SK-N-SH (cell line): ENCODE results near the gene SLC24A3. TPM values are rescaled to one million over a fixed set of nuclear protein-coding genes. Genes with fewer than 3 reads are reported as not detected.

Experiments used
- CTCF ChIA-PET: fragments of 300-600, 350-600 bp; formaldehyde crosslinking; extraction: SDS; loops from one replicate; lab custom pipeline; 2021; lab: Yijun Ruan, JAX
- POLR2A ChIA-PET: fragments of 350-600 bp; sonication (Branson Sonifier 250); formaldehyde crosslinking; extraction: SDS; loops from one replicate; lab custom pipeline; 2020; ENCODE audit warnings: antibody characterized with exemption, inconsistent platforms; lab: Yijun Ruan, JAX
- DNase-seq: peaks from one replicate; pipeline ENCODE4 v3.0.0; 2012
- H2AFZ ChIP-seq: fragments of 200-600 bp; sonication (generic); 2 replicates; pipeline ENCODE4 v1.8.1; 2016; ENCODE audit warnings: antibody characterized with exemption, mild to moderate bottlenecking, low read depth
- H3F3A ChIP-seq: fragments of 200-600 bp; sonication (generic); replicated peaks from 2 replicates; pipeline ENCODE3; 2016; ENCODE audit warnings: antibody characterized with exemption, mild to moderate bottlenecking; ENCODE audit not compliant: insufficient read depth
- H3K27ac ChIP-seq, 2 experiments: fragments of 200-500 bp in 1 of 2; fragments of 200-600 bp in 1 of 2; sonication (Bioruptor generic) in 1 of 2; sonication (generic), shearing (Covaris generic) in 1 of 2; 2 replicates each; pipeline versions ENCODE4 v1.5.1 to v1.6.1; 2014 to 2016; ENCODE audit warnings: low read depth in 2 of 2, inconsistent platforms in 1 of 2, low read length in 1 of 2, mild to moderate bottlenecking in 1 of 2, mixed read lengths in 1 of 2
- H3K27me3 ChIP-seq: fragments of 200-600 bp; sonication (generic), shearing (Covaris generic); 2 replicates; pipeline ENCODE4 v1.6.1; 2016; ENCODE audit warnings: mixed run types; ENCODE audit not compliant: insufficient read depth
- H3K36me3 ChIP-seq, 2 experiments: fragments of 200-500 bp in 1 of 2; fragments of 200-600 bp in 1 of 2; sonication (Bioruptor generic) in 1 of 2; sonication (generic) in 1 of 2; replicated peaks in 1 of 2; 2 replicates each; pipeline versions ENCODE3 to v1.5.1; 2014 to 2016; ENCODE audit warnings: low read length in 1 of 2, mild to moderate bottlenecking in 1 of 2; ENCODE audit not compliant: insufficient read depth in 2 of 2, control insufficient read depth in 1 of 2
- H3K4me1 ChIP-seq, 2 experiments: fragments of 200-500 bp in 1 of 2; fragments of 200-600 bp in 1 of 2; sonication (Bioruptor generic) in 1 of 2; sonication (generic), shearing (Covaris generic) in 1 of 2; 2 replicates each; pipeline versions ENCODE4 v1.5.1 to v1.6.1; 2014 to 2016; ENCODE audit warnings: low read depth in 1 of 2, low read length in 1 of 2, mixed run types in 1 of 2; ENCODE audit not compliant: insufficient read depth in 2 of 2, control insufficient read depth in 1 of 2
- H3K4me2 ChIP-seq: fragments of 200-600 bp; sonication (generic), shearing (Covaris generic); 2 replicates; pipeline ENCODE4 v1.6.1; 2017; ENCODE audit warnings: mixed run types
- H3K4me3 ChIP-seq, 2 experiments: fragments of 200-500 bp in 1 of 2; fragments of 200-600 bp in 1 of 2; sonication (Bioruptor generic) in 1 of 2; sonication (generic), shearing (Covaris generic) in 1 of 2; 2 replicates each; pipeline versions ENCODE4 v1.5.1 to v1.8.1; 2014 to 2016; ENCODE audit warnings: low read depth in 2 of 2, inconsistent platforms in 1 of 2, low read length in 1 of 2, mild to moderate bottlenecking in 1 of 2, mixed read lengths in 1 of 2, moderate library complexity in 1 of 2
- H3K79me2 ChIP-seq: fragments of 200-600 bp; sonication (generic); 2 replicates; pipeline ENCODE4 v1.8.1; 2017; ENCODE audit warnings: mild to moderate bottlenecking; ENCODE audit not compliant: insufficient read depth
- H3K9ac ChIP-seq: fragments of 200-600 bp; sonication (generic); 2 replicates; pipeline ENCODE4 v1.6.1; 2017; ENCODE audit warnings: mixed run types
- H3K9me2 ChIP-seq: fragments of 200-600 bp; sonication (generic); 2 replicates; pipeline ENCODE4 v1.6.1; 2017; ENCODE audit warnings: mixed run types
- H3K9me3 ChIP-seq: fragments of 200-600 bp; sonication (generic); 2 replicates; pipeline ENCODE4 v1.6.1; 2017; ENCODE audit warnings: mixed run types, mild to moderate bottlenecking, moderate library complexity
- H4K20me1 ChIP-seq: fragments of 200-600 bp; sonication (generic); 2 replicates; pipeline ENCODE4 v1.6.1; 2017; ENCODE audit warnings: mild to moderate bottlenecking, mixed run types; ENCODE audit not compliant: insufficient read depth
- EP300 ChIP-seq, 2 experiments: IDR thresholded peaks; 2 replicates each; pipeline versions ENCODE4 v1.4.0 to v1.6.1; 2012; ENCODE audit warnings: borderline replicate concordance in 1 of 2, low read depth in 1 of 2, low read length in 1 of 2
- EZH2phosphoT487 ChIP-seq: fragments of 200-600 bp; sonication (generic); IDR thresholded peaks from 2 replicates; pipeline ENCODE4 v1.6.1; 2017; ENCODE audit warnings: low read depth, mixed run types, mild to moderate bottlenecking, antibody characterized with exemption, moderate library complexity, borderline replicate concordance
- FOSL2 ChIP-seq: IDR thresholded peaks from 2 replicates; pipeline ENCODE4 v1.4.0; 2012; ENCODE audit warnings: low read depth, mild to moderate bottlenecking, moderate library complexity, borderline replicate concordance
- GATA2 ChIP-seq: sonication (generic); formaldehyde crosslinking; IDR thresholded peaks from 2 replicates; pipeline ENCODE4 v1.5.0; 2020; ENCODE audit warnings: mild to moderate bottlenecking, missing genetic modification reagents
- JUND ChIP-seq: IDR thresholded peaks from 2 replicates; pipeline ENCODE4 v1.4.0; 2012
- MEF2A ChIP-seq: IDR thresholded peaks from 2 replicates; pipeline ENCODE4 v1.4.0; 2012; ENCODE audit warnings: low read depth, borderline replicate concordance
- NRF1 ChIP-seq: IDR thresholded peaks from 2 replicates; pipeline ENCODE4 v1.6.1; 2012; ENCODE audit warnings: low read depth, mild to moderate bottlenecking, low read length
- POLR2AphosphoS5 ChIP-seq: IDR thresholded peaks from 2 replicates; pipeline ENCODE4 v1.6.1; 2012; ENCODE audit warnings: low read depth, low read length
- SIN3A ChIP-seq: IDR thresholded peaks from 2 replicates; pipeline ENCODE4 v1.6.1; 2012; ENCODE audit warnings: low read depth, mild to moderate bottlenecking, low read length, moderate library complexity, borderline replicate concordance
- TAF1 ChIP-seq: IDR thresholded peaks from 2 replicates; pipeline ENCODE4 v1.6.1; 2012; ENCODE audit warnings: low read depth, mild to moderate bottlenecking, low read length, moderate library complexity, borderline replicate concordance
- TEAD4 ChIP-seq: IDR thresholded peaks from 2 replicates; pipeline ENCODE4 v1.4.0; 2012; ENCODE audit warnings: mild to moderate bottlenecking, borderline replicate concordance; ENCODE audit not compliant: insufficient read depth
- polyA plus RNA-seq, 3 experiments: library from polyadenylated mRNA; depleted of rRNA; stranded (reverse); fragments of >200 nt; gene quantifications; 2 replicates each; pipeline ENCODE4 v1.2.3, GENCODE V29; 2012
- TF ChIP-seq, protein P1 (sequence below): IDR thresholded peaks from 2 replicates; pipeline ENCODE4 v1.4.0; 2012; ENCODE audit warnings: low read depth
- TF ChIP-seq, protein P2 (sequence below): fragments of 200-600 bp; sonication (generic); IDR thresholded peaks from 2 replicates; pipeline ENCODE4 v1.6.1; 2017; ENCODE audit warnings: antibody characterized with exemption, mild to moderate bottlenecking, moderate library complexity
- TF ChIP-seq, protein P3 (sequence below): IDR thresholded peaks from 2 replicates; pipeline ENCODE4 v1.4.0; 2012; ENCODE audit warnings: low read depth, borderline replicate concordance

Gene SLC24A3
- polyA plus RNA-seq, 1 of the 3 experiments (the other 2 are of a cell fraction): not detected

DNA sequence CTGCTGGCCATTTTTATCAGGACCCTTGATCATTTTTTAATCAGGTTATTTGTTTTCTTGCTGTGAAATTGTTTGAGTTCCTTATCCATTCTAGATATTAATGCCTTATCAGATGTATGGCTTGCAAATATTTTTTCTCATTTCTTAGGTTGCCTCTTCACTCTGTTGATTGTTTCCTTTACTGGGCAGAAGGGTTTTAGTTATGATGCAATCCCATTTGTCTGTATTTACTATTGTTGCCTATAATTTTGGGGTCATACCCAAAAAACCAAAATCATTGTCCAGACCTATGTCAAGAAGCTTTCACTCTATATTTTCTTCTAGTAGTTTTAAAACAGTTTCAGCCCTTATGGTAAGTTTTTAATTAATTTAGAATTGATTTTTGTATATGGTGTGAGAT lies 172.5 kb downstream of the SLC24A3 start:
- H3K36me3 ChIP-seq: no peaks in the 10 kb centered on the region
- no peak overlapping the region for H2AFZ ChIP-seq
- no peaks in the 10 kb centered on the region for H3K27me3 ChIP-seq
- no peak for TF ChIP-seq POLR2AphosphoS5
- TF ChIP-seq SIN3A: no peak
- no peak for TF ChIP-seq TAF1
- TF ChIP-seq TEAD4: no peak
- TF ChIP-seq MEF2A: no peak
- TF ChIP-seq, protein P1, sequence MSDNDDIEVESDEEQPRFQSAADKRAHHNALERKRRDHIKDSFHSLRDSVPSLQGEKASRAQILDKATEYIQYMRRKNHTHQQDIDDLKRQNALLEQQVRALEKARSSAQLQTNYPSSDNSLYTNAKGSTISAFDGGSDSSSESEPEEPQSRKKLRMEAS: no peak
- no peak for TF ChIP-seq FOSL2
- TF ChIP-seq, protein P2, sequence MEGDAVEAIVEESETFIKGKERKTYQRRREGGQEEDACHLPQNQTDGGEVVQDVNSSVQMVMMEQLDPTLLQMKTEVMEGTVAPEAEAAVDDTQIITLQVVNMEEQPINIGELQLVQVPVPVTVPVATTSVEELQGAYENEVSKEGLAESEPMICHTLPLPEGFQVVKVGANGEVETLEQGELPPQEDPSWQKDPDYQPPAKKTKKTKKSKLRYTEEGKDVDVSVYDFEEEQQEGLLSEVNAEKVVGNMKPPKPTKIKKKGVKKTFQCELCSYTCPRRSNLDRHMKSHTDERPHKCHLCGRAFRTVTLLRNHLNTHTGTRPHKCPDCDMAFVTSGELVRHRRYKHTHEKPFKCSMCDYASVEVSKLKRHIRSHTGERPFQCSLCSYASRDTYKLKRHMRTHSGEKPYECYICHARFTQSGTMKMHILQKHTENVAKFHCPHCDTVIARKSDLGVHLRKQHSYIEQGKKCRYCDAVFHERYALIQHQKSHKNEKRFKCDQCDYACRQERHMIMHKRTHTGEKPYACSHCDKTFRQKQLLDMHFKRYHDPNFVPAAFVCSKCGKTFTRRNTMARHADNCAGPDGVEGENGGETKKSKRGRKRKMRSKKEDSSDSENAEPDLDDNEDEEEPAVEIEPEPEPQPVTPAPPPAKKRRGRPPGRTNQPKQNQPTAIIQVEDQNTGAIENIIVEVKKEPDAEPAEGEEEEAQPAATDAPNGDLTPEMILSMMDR: no peak
- no peak for TF ChIP-seq JUND
- no peak for TF ChIP-seq EP300 (IDR thresholded peaks at IDR 0.05; ENCODE audit: borderline replicate concordance in 1 of 2, low read depth in 1 of 2, low read length in 1 of 2)
- TF ChIP-seq GATA2 (CRISPR knock-in tag): no peak
- H3K4me2 ChIP-seq: no peak overlapping the region
- ChIA-PET CTCF (no interaction called here), POLR2A (no interaction called here)
- H3K27ac ChIP-seq: no peak overlapping the region
- DNase-seq: no peak
- H3K79me2 ChIP-seq: no peaks in the 10 kb centered on the region
- H3K4me1 ChIP-seq: no peaks in the 10 kb centered on the region; a peak in 1 of 4 replicates
- no peaks in the 10 kb centered on the region for H3F3A ChIP-seq
- H3K9me3 ChIP-seq: no peaks in the 10 kb centered on the region
- H4K20me1 ChIP-seq: no peaks in the 10 kb centered on the region
- H3K4me3 ChIP-seq: no peak overlapping the region
- H3K9me2 ChIP-seq: no peaks in the 10 kb centered on the region
- H3K9ac ChIP-seq: no peak overlapping the region

DNA sequence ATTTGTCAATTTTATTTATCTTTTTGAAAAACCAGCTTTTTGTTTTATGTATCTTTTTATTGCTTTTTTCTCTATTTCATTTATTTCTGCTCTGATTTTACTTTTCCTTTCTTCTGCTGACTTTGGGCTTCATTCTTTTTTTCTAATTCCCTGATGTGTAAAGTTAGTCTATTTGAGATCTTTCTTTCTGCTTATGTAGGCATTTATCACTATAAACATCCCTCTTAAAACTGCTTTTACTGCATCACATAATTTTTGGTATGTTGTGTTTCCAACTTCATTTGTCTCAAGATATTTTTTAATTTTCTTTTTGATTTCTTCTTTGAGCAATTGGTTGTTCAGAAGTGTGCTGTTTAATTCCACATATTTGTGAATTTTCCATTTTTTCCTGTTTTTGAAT lies 174.8 kb downstream of the SLC24A3 start:
- Histone ChIP-seq H4K20me1 (no peaks in the 10 kb centered on the region), H3F3A (no peaks in the 10 kb centered on the region), H3K27ac (no peak overlapping the region), H3K4me1 (no peaks in the 10 kb centered on the region; a peak in 1 of 4 replicates), H3K79me2 (no peaks in the 10 kb centered on the region), H3K4me3 (no peak overlapping the region), H3K9me2 (no peaks in the 10 kb centered on the region), H2AFZ (no peak overlapping the region), H3K27me3 (no peaks in the 10 kb centered on the region), H3K4me2 (no peak overlapping the region), H3K9me3 (no peaks in the 10 kb centered on the region), H3K36me3 (no peaks in the 10 kb centered on the region), H3K9ac (no peak overlapping the region)
- ChIA-PET POLR2A (no interaction called here), CTCF (interaction anchor here (0.8 kb wide), 1 partner anchor 9 kb away, joined by 3 read pairs; no protein-coding TSS in a partner anchor)
- no peak for DNase-seq
- TF ChIP-seq NRF1: no peak
- TF ChIP-seq EZH2phosphoT487: no peak
- TF ChIP-seq, protein P3, sequence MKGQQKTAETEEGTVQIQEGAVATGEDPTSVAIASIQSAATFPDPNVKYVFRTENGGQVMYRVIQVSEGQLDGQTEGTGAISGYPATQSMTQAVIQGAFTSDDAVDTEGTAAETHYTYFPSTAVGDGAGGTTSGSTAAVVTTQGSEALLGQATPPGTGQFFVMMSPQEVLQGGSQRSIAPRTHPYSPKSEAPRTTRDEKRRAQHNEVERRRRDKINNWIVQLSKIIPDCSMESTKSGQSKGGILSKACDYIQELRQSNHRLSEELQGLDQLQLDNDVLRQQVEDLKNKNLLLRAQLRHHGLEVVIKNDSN: no peak
